ENCODE measurements around the gene COL6A5.

DNA sequence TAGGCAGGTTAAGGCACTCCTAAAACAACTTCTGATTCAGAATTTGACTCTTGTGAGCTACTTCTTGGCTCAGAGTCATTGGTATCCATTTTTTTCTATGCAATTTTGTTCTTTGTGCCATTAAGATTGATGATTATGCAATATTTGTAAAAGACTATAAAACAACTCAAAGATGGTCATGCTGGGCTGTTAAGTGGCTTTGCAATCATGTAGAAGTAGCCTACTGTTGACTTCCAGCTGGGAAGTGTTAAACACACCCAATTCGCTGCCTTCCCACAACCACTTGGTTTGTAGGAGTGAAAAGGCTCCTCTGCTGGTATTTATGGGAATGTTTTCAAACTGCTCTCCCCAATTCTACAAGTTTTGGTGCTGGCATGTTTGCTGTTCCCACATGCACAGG lies 96.8 kb downstream of the COL6A5 start:
- TF ChIP-seq, protein P1, sequence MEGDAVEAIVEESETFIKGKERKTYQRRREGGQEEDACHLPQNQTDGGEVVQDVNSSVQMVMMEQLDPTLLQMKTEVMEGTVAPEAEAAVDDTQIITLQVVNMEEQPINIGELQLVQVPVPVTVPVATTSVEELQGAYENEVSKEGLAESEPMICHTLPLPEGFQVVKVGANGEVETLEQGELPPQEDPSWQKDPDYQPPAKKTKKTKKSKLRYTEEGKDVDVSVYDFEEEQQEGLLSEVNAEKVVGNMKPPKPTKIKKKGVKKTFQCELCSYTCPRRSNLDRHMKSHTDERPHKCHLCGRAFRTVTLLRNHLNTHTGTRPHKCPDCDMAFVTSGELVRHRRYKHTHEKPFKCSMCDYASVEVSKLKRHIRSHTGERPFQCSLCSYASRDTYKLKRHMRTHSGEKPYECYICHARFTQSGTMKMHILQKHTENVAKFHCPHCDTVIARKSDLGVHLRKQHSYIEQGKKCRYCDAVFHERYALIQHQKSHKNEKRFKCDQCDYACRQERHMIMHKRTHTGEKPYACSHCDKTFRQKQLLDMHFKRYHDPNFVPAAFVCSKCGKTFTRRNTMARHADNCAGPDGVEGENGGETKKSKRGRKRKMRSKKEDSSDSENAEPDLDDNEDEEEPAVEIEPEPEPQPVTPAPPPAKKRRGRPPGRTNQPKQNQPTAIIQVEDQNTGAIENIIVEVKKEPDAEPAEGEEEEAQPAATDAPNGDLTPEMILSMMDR (IDR thresholded peaks at IDR 0.05), result no peak
- TF ChIP-seq POLR2A (IDR thresholded peaks at IDR 0.05), result no peak
